ENCODE measurements around the gene PLA2G2D.

The PLA2G2D gene

GRCh38 chr1:20083178-20083944 is 36.0 kb downstream of the PLA2G2D start:
- no peak for DNase-seq

GRCh38 chr1:20082772-20083171 is 36.6 kb downstream of the PLA2G2D start:
- DNase-seq = no peak

- DNase-seq = no peak
Measured at GRCh38 chr1:20081353-20081810, 38.0 kb downstream of the PLA2G2D start.

GRCh38 chr1:20080441-20081352 is 38.6 kb downstream of the PLA2G2D start:
- no peak for DNase-seq

- DNase-seq = no peak
Measured at GRCh38 chr1:20079661-20080305, 39.6 kb downstream of the PLA2G2D start.

- no peak for DNase-seq
Measured at GRCh38 chr1:20078711-20079110, 40.6 kb downstream of the PLA2G2D start.

- no peak for DNase-seq
Measured at GRCh38 chr1:20078171-20078651, 41.1 kb downstream of the PLA2G2D start.

- no peak for DNase-seq
Measured at GRCh38 chr1:20076710-20077461, 42.5 kb downstream of the PLA2G2D start.

GRCh38 chr1:20076223-20076622 is 43.1 kb downstream of the PLA2G2D start:
- no peak for DNase-seq

GRCh38 chr1:20075345-20075744 is 44.0 kb downstream of the PLA2G2D start:
- no peak for DNase-seq

- DNase-seq = no peak
Measured at GRCh38 chr1:20074725-20075171, 44.6 kb downstream of the PLA2G2D start.

- no peak for DNase-seq
Measured at GRCh38 chr1:20074055-20074724, 45.1 kb downstream of the PLA2G2D start.

- DNase-seq = no peak
Measured at GRCh38 chr1:20073256-20073655, 46.1 kb downstream of the PLA2G2D start.

GRCh38 chr1:20072771-20073170 is 46.6 kb downstream of the PLA2G2D start:
- DNase-seq = no peak

- DNase-seq = no peak
Measured at GRCh38 chr1:20071416-20071815, 47.9 kb downstream of the PLA2G2D start.

- DNase-seq = no peak
Measured at GRCh38 chr1:20070357-20070756, 49.0 kb downstream of the PLA2G2D start.

- DNase-seq = no peak
Measured at GRCh38 chr1:20069874-20070273, 49.5 kb downstream of the PLA2G2D start, which contains the start of gene PLA2G5. TSS of gene PLA2G5 (plus strand) at chr1:20070194. CDS start at chr1:20084831, 14,637 bp downstream.

GRCh38 chr1:20068722-20069121 is 50.6 kb downstream of the PLA2G2D start:
- DNase-seq = no peak

GRCh38 chr1:20063861-20064292 is 55.5 kb downstream of the PLA2G2D start:
- no peak for DNase-seq

All from NCI-H526 treated with DMSO at 0.1 percent for 48 hours (cell line).